ENCODE measurements around the gene PLXNA3. TPM values are rescaled to one million over a fixed set of nuclear protein-coding genes. Genes with fewer than 3 reads are reported as not detected.

Gene PLXNA3
- polyA plus RNA-seq, 1 experiment = 20.5 TPM

GRCh38 chrX:154466907-154467306 lies 8.8 kb downstream of the PLXNA3 start:
- no peak for DNase-seq (ENCODE audit: low read depth, low spot score)
- H3K4me3 ChIP-seq (ENCODE audit: low read depth, low read length) = no peak overlapping the region
- no peaks in the 10 kb centered on the region; the same call in 1 of the 2 replicates for H3K9me3 ChIP-seq (ENCODE audit: control insufficient read depth, insufficient read depth, low read length)
- TF ChIP-seq CTCF (IDR thresholded peaks at IDR 0.05; ENCODE audit: low read depth, low read length) = no peak
- H3K27ac ChIP-seq (ENCODE audit: low read depth, low read length) = no peak overlapping the region
- no peaks in the 10 kb centered on the region for H3K27me3 ChIP-seq (ENCODE audit: control insufficient read depth, insufficient read depth, low read length)
- ChIA-PET CTCF (interaction anchor here (0.5 kb wide), 1 partner anchor 19 kb away, joined by 4 read pairs; the partner anchor contains the start of gene UBL4A), POLR2A (no interaction called here)

DNA sequence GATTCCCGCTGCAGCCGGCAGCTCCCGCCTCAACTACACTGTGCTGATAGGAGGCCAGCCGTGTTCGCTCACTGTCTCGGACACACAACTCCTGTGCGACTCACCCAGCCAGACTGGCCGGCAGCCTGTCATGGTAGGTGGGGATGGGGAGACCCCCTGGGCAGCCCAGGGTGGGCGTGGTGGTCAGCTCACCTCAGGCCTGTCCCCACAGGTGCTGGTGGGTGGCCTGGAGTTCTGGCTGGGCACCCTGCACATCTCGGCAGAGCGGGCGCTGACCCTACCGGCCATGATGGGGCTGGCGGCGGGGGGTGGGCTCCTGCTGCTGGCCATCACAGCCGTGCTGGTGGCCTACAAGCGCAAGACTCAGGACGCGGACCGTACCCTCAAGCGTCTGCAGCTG lies 9.5 kb downstream of the PLXNA3 start:
- Histone ChIP-seq H3K27ac (ENCODE audit: low read depth, low read length) (no peak overlapping the region), H3K9me3 (ENCODE audit: control insufficient read depth, insufficient read depth, low read length) (no peaks in the 10 kb centered on the region; the same call in 1 of the 2 replicates), H3K27me3 (ENCODE audit: control insufficient read depth, insufficient read depth, low read length) (no peaks in the 10 kb centered on the region), H3K4me3 (ENCODE audit: low read depth, low read length) (no peak overlapping the region)
- POLR2A ChIA-PET = no interaction called here
- CTCF ChIA-PET = no interaction called here
- DNase-seq (ENCODE audit: low read depth, low spot score) = no peak
- no peak for TF ChIP-seq CTCF (IDR thresholded peaks at IDR 0.05; ENCODE audit: low read depth, low read length)

DNA sequence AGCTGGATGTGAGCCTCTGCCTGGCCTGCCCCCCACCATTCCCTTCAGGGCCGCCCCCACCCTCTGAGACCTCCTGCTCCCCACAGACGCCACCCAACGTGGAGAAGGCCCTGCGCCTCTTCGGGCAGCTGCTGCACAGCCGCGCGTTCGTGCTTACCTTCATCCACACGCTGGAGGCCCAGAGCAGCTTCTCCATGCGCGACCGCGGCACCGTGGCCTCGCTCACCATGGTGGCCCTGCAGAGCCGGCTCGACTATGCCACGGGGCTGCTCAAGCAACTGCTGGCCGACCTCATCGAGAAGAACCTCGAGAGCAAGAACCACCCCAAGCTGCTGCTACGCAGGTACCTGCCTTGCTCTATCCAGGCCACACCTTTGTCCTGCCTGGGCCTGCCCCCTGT lies 10.1 kb downstream of the PLXNA3 start:
- ChIA-PET POLR2A (no interaction called here), CTCF (no interaction called here)
- no peaks in the 10 kb centered on the region for H3K27me3 ChIP-seq (ENCODE audit: control insufficient read depth, insufficient read depth, low read length)
- H3K27ac ChIP-seq (ENCODE audit: low read depth, low read length) = no peak overlapping the region
- no peak for DNase-seq (ENCODE audit: low read depth, low spot score)
- H3K4me3 ChIP-seq (ENCODE audit: low read depth, low read length) = no peak overlapping the region
- no peak for TF ChIP-seq CTCF (IDR thresholded peaks at IDR 0.05; ENCODE audit: low read depth, low read length)
- no peaks in the 10 kb centered on the region; the same call in 1 of the 2 replicates for H3K9me3 ChIP-seq (ENCODE audit: control insufficient read depth, insufficient read depth, low read length)

GRCh38 chrX:154469114-154469513 lies 11.0 kb downstream of the PLXNA3 start:
- no peak overlapping the region for H3K4me3 ChIP-seq (ENCODE audit: low read depth, low read length)
- no peak for DNase-seq (ENCODE audit: low read depth, low spot score)
- no peak for TF ChIP-seq CTCF (IDR thresholded peaks at IDR 0.05; ENCODE audit: low read depth, low read length)
- H3K27ac ChIP-seq (ENCODE audit: low read depth, low read length) = no peak overlapping the region
- H3K9me3 ChIP-seq (ENCODE audit: control insufficient read depth, insufficient read depth, low read length) = no peaks in the 10 kb centered on the region; the same call in 1 of the 2 replicates
- CTCF ChIA-PET = no interaction called here
- POLR2A ChIA-PET = no interaction called here
- H3K27me3 ChIP-seq (ENCODE audit: control insufficient read depth, insufficient read depth, low read length) = no peaks in the 10 kb centered on the region

- POLR2A ChIA-PET = no interaction called here
- H3K4me3 ChIP-seq (ENCODE audit: low read depth, low read length) = no peak overlapping the region
- H3K27me3 ChIP-seq (ENCODE audit: control insufficient read depth, insufficient read depth, low read length) = no peaks in the 10 kb centered on the region
- CTCF ChIA-PET = no interaction called here
- no peak overlapping the region for H3K27ac ChIP-seq (ENCODE audit: low read depth, low read length)
- TF ChIP-seq CTCF (IDR thresholded peaks at IDR 0.05; ENCODE audit: low read depth, low read length) = no peak
- H3K9me3 ChIP-seq (ENCODE audit: control insufficient read depth, insufficient read depth, low read length) = no peaks in the 10 kb centered on the region; the same call in 1 of the 2 replicates
- DNase-seq (ENCODE audit: low read depth, low spot score) = no peak
Measured at GRCh38 chrX:154469880-154470279, 11.8 kb downstream of the PLXNA3 start.
